ENCODE measurements around the gene GBX2.

DNA sequence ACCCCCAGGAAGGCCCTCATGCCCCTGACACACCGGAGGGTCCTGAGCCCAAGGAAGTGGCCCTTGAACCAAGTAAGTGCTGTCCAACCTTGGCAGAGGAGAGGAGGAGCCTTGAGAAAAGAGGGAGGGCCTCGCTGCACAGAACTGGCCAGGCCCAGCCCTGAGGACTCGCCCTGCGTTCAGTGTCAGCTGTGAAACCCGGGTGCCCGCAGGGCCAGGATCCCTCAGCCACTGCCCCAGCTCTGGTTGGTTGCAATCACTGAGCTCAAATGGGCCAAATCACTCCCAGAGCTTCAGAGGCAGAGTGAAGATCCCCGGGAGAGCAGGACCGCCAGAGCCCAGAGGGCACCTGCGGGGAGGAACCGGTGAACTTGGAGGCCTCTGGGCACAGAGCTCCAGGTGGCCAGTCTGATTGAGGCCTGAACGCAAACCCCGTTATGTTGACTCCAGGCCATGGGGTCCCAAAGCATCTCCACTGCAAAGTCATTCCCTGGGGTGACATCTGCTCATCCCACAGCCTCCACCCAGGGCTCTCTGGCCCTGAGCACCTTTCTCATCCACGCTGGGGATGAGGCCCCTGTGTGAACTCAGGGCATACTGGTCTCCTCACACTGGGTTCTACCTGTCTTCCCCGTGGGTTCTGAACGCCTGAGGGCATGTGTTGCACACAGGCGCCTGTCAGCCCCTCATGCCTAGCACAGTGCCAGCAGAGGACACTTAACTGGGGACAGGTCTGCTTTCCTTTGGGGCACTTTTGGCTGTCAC is 11.9 kb downstream of the GBX2 start:
- TF ChIP-seq ESRRG (CRISPR knock-in tag; IDR thresholded peaks at IDR 0.05), result no peak
- TF ChIP-seq, protein P1, sequence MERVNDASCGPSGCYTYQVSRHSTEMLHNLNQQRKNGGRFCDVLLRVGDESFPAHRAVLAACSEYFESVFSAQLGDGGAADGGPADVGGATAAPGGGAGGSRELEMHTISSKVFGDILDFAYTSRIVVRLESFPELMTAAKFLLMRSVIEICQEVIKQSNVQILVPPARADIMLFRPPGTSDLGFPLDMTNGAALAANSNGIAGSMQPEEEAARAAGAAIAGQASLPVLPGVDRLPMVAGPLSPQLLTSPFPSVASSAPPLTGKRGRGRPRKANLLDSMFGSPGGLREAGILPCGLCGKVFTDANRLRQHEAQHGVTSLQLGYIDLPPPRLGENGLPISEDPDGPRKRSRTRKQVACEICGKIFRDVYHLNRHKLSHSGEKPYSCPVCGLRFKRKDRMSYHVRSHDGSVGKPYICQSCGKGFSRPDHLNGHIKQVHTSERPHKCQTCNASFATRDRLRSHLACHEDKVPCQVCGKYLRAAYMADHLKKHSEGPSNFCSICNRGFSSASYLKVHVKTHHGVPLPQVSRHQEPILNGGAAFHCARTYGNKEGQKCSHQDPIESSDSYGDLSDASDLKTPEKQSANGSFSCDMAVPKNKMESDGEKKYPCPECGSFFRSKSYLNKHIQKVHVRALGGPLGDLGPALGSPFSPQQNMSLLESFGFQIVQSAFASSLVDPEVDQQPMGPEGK (CRISPR knock-in tag; IDR thresholded peaks at IDR 0.05; ENCODE audit: borderline replicate concordance), result no peak
- TF ChIP-seq, protein P2, sequence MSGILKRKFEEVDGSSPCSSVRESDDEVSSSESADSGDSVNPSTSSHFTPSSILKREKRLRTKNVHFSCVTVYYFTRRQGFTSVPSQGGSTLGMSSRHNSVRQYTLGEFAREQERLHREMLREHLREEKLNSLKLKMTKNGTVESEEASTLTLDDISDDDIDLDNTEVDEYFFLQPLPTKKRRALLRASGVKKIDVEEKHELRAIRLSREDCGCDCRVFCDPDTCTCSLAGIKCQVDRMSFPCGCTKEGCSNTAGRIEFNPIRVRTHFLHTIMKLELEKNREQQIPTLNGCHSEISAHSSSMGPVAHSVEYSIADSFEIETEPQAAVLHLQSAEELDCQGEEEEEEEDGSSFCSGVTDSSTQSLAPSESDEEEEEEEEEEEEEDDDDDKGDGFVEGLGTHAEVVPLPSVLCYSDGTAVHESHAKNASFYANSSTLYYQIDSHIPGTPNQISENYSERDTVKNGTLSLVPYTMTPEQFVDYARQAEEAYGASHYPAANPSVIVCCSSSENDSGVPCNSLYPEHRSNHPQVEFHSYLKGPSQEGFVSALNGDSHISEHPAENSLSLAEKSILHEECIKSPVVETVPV (CRISPR knock-in tag; IDR thresholded peaks at IDR 0.05), result no peak
- TF ChIP-seq CSDC2 (CRISPR knock-in tag; IDR thresholded peaks at IDR 0.05), result no peak
- TF ChIP-seq ZFP30 (CRISPR knock-in tag; IDR thresholded peaks at IDR 0.05), result no peak
- TF ChIP-seq OSR1 (CRISPR knock-in tag; IDR thresholded peaks at IDR 0.05), result no peak
- no peak for TF ChIP-seq ZFP3 (CRISPR knock-in tag; IDR thresholded peaks at IDR 0.05)
- TF ChIP-seq, protein P3, sequence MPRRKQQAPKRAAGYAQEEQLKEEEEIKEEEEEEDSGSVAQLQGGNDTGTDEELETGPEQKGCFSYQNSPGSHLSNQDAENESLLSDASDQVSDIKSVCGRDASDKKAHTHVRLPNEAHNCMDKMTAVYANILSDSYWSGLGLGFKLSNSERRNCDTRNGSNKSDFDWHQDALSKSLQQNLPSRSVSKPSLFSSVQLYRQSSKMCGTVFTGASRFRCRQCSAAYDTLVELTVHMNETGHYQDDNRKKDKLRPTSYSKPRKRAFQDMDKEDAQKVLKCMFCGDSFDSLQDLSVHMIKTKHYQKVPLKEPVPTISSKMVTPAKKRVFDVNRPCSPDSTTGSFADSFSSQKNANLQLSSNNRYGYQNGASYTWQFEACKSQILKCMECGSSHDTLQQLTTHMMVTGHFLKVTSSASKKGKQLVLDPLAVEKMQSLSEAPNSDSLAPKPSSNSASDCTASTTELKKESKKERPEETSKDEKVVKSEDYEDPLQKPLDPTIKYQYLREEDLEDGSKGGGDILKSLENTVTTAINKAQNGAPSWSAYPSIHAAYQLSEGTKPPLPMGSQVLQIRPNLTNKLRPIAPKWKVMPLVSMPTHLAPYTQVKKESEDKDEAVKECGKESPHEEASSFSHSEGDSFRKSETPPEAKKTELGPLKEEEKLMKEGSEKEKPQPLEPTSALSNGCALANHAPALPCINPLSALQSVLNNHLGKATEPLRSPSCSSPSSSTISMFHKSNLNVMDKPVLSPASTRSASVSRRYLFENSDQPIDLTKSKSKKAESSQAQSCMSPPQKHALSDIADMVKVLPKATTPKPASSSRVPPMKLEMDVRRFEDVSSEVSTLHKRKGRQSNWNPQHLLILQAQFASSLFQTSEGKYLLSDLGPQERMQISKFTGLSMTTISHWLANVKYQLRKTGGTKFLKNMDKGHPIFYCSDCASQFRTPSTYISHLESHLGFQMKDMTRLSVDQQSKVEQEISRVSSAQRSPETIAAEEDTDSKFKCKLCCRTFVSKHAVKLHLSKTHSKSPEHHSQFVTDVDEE (CRISPR knock-in tag; IDR thresholded peaks at IDR 0.05), result no peak
- TF ChIP-seq ARNTL (CRISPR knock-in tag; IDR thresholded peaks at IDR 0.05; ENCODE audit: borderline replicate concordance, low read depth), result no peak
